ENCODE data around the gene MAST3. TPM values are rescaled to one million over a fixed set of nuclear protein-coding genes. Genes with fewer than 3 reads are reported as not detected.

Gene MAST3
- total and polyA plus RNA-seq, 2 donors (not counting 1 experiment from before 2014, with no cell fraction given), result 43.5 to 85.5 TPM

GRCh38 chr19:18160971-18161635 lies 63.5 kb downstream of the MAST3 start:
- Histone ChIP-seq H3K27me3 (replicated peaks in 1 of 4; ENCODE audit: control extremely low read depth in 1 of 4, control insufficient read depth in 3 of 4, insufficient read depth in 4 of 4, low read length in 3 of 4) (no peaks in the 10 kb centered on the region), H3K4me3 (ENCODE audit: control extremely low read depth in 1 of 5, extremely low read depth in 1 of 5, insufficient read depth in 1 of 5, low read depth in 2 of 5, low read length in 4 of 5) (peak overlapping the region in 4 of 5 experiments; percentile 13 to 51 (median 40)), H3K36me3 (replicated peaks in 1 of 2; ENCODE audit: control extremely low read depth in 1 of 2, control insufficient read depth in 1 of 2, extremely low read depth in 1 of 2, insufficient read depth in 2 of 2, low read length in 1 of 2) (peaks cover 0 to 19% of the 10 kb centered on the region in 2 experiments), H3K4me2 (replicated peaks; ENCODE audit: low read depth, low read length, poor library complexity, severe bottlenecking) (peak overlapping the region; percentile 85), H3K79me2 (ENCODE audit: control insufficient read depth, insufficient read depth, low read length) (peaks cover 8% of the 10 kb centered on the region), H3K4me1 (ENCODE audit: control insufficient read depth in 2 of 2, insufficient read depth in 2 of 2, low read length in 2 of 2) (peaks cover 13 to 19% of the 10 kb centered on the region in 2 donors), H3K9ac (ENCODE audit: low read length) (peak overlapping the region; percentile 43), H2AFZ (ENCODE audit: insufficient read depth, low read depth, low read length, poor library complexity, severe bottlenecking) (peak overlapping the region; percentile 65), H3K27ac (ENCODE audit: low read length in 2 of 2) (no peak overlapping the region), H4K20me1 (ENCODE audit: control insufficient read depth, insufficient read depth, low read length, poor library complexity, severe bottlenecking) (no peaks in the 10 kb centered on the region), H3K9me3 (ENCODE audit: control extremely low read depth in 1 of 3, control insufficient read depth in 2 of 3, insufficient read depth in 1 of 3, low read length in 2 of 3) (no peaks in the 10 kb centered on the region)
- POLR2A ChIA-PET, result interaction anchor here (0.7 to 1.4 kb wide), 6 partner anchors 10 to 220 kb away, joined by 3 to 7 read pairs (median 3); partner anchors contain the start of gene JUND
- H3K27ac Mint-ChIP-seq, result peak overlapping the region; percentile 76
- CTCF ChIA-PET, result interaction anchor here (0.6 to 2.0 kb wide), 14 partner anchors 8 to 169 kb away, joined by 3 to 13 read pairs (median 3); partner anchors contain the start of gene PIK3R2
- DNase-seq (peak; percentile 90), ATAC-seq (ENCODE audit: low read depth) (peak; percentile 97)
- H3K4me1 Mint-ChIP-seq, result peaks cover 12% of the 10 kb centered on the region
- H3K4me3 Mint-ChIP-seq, result peak overlapping the region; percentile 65
- TF ChIP-seq EZH2 (IDR thresholded peaks at IDR 0.05; ENCODE audit: borderline replicate concordance, insufficient read depth, low read depth, low read length, poor library complexity, severe bottlenecking) (no peak), CTCF (IDR thresholded peaks at IDR 0.05) (peak; percentile 70)
- H3K9me3 Mint-ChIP-seq (ENCODE audit: insufficient read depth), result no peaks in the 10 kb centered on the region
- H3K27me3 Mint-ChIP-seq, result no peaks in the 10 kb centered on the region
- WGBS (ENCODE audit: insufficient coverage), result 6% methylated on average over 57 of the region's 66 CpGs
- intact Hi-C loops (cut with micrococcal nuclease), result loop anchor here (1.0 kb wide), 2 partner anchors 8 to 12 kb away; partner anchors contain the start of genes IFI30 and PIK3R2

- Histone ChIP-seq H3K4me3 (ENCODE audit: control extremely low read depth in 1 of 5, extremely low read depth in 1 of 5, insufficient read depth in 1 of 5, low read depth in 2 of 5, low read length in 4 of 5) (peak overlapping the region in 2 of 5 experiments; percentile 8 to 17), H3K36me3 (replicated peaks in 1 of 2; ENCODE audit: control extremely low read depth in 1 of 2, control insufficient read depth in 1 of 2, extremely low read depth in 1 of 2, insufficient read depth in 2 of 2, low read length in 1 of 2) (peaks cover 0 to 19% of the 10 kb centered on the region in 2 experiments), H3K27ac (ENCODE audit: low read length in 2 of 2) (no peak overlapping the region), H3K4me2 (replicated peaks; ENCODE audit: low read depth, low read length, poor library complexity, severe bottlenecking) (peak overlapping the region; percentile 85), H2AFZ (ENCODE audit: insufficient read depth, low read depth, low read length, poor library complexity, severe bottlenecking) (no peak overlapping the region), H3K27me3 (replicated peaks in 1 of 4; ENCODE audit: control extremely low read depth in 1 of 4, control insufficient read depth in 3 of 4, insufficient read depth in 4 of 4, low read length in 3 of 4) (no peaks in the 10 kb centered on the region), H4K20me1 (ENCODE audit: control insufficient read depth, insufficient read depth, low read length, poor library complexity, severe bottlenecking) (no peaks in the 10 kb centered on the region), H3K79me2 (ENCODE audit: control insufficient read depth, insufficient read depth, low read length) (peaks cover 8% of the 10 kb centered on the region), H3K9ac (ENCODE audit: low read length) (peak overlapping the region; percentile 35), H3K4me1 (ENCODE audit: control insufficient read depth in 2 of 2, insufficient read depth in 2 of 2, low read length in 2 of 2) (peaks cover 13 to 19% of the 10 kb centered on the region in 2 donors), H3K9me3 (ENCODE audit: control extremely low read depth in 1 of 3, control insufficient read depth in 2 of 3, insufficient read depth in 1 of 3, low read length in 2 of 3) (no peaks in the 10 kb centered on the region)
- Mint-ChIP-seq H3K9me3 (ENCODE audit: insufficient read depth) (no peaks in the 10 kb centered on the region), H3K4me1 (peaks cover 9% of the 10 kb centered on the region), H3K4me3 (peak overlapping the region; percentile 34), H3K27ac (peak overlapping the region; percentile 20), H3K27me3 (no peaks in the 10 kb centered on the region)
- CTCF ChIA-PET, result interaction anchor here (0.5 to 2.0 kb wide), 13 partner anchors 9 to 169 kb away, joined by 3 to 13 read pairs (median 3); partner anchors contain the start of gene PIK3R2
- WGBS (ENCODE audit: insufficient coverage), result 78% methylated on average over 19 of the region's 19 CpGs
- no peak for TF ChIP-seq EZH2 (IDR thresholded peaks at IDR 0.05; ENCODE audit: borderline replicate concordance, insufficient read depth, low read depth, low read length, poor library complexity, severe bottlenecking)
- TF ChIP-seq CTCF (IDR thresholded peaks at IDR 0.05), result peak; percentile 52
- ATAC-seq (ENCODE audit: low read depth) (no peak), DNase-seq (no peak)
- intact Hi-C loops (cut with micrococcal nuclease), result loop anchor here (1.0 kb wide), 2 partner anchors 8 to 12 kb away; partner anchors contain the start of genes IFI30 and PIK3R2
- POLR2A ChIA-PET, result interaction anchor here (0.7 to 1.4 kb wide), 3 partner anchors 9 to 48 kb away, joined by 3 to 7 read pairs (median 3); no protein-coding TSS in a partner anchor
These were observed 64.0 kb downstream of the MAST3 start for GRCh38 chr19:18161636-18162002.
